ENCODE data around the gene ZNF407. TPM values are rescaled to one million over a fixed set of nuclear protein-coding genes. Genes with fewer than 3 reads are reported as not detected.

ZNF407 gene
- 16.6 and 19.4 TPM in 2 replicates for total RNA-seq

- TF ChIP-seq CTCF (IDR thresholded peaks at IDR 0.05; ENCODE audit: extremely low read depth, low read depth, low read length), result no peak
- no peaks in the 10 kb centered on the region for H3K27me3 ChIP-seq (ENCODE audit: insufficient read depth, low read length)
- H3K36me3 ChIP-seq (ENCODE audit: insufficient read depth, low read length), result no peaks in the 10 kb centered on the region
- peaks cover 20% of the 10 kb centered on the region for H3K4me1 ChIP-seq (ENCODE audit: insufficient read depth, low read length)
- H3K9me3 ChIP-seq (ENCODE audit: low read depth, low read length), result no peaks in the 10 kb centered on the region
- peak; percentile 97 for DNase-seq (ENCODE audit: insufficient read length, low spot score, missing footprints)
- H2AFZ ChIP-seq (ENCODE audit: low read length), result peak within 1 kb of the TSS; percentile 89
- H3K4me3 ChIP-seq (ENCODE audit: insufficient read depth, low read length), result peak within 1 kb of the TSS; percentile 79
- H3K79me2 ChIP-seq (ENCODE audit: insufficient read depth, low read length), result peaks cover 59% of the 10 kb centered on the region
- peaks cover 3% of the 10 kb centered on the region for H4K20me1 ChIP-seq (ENCODE audit: insufficient read depth, low read length)
- peak within 1 kb of the TSS; percentile 93 for H3K27ac ChIP-seq (ENCODE audit: low read depth, low read length)
- peak within 1 kb of the TSS; percentile 93 for H3K4me2 ChIP-seq (ENCODE audit: insufficient read depth, low read length)
These were observed at the start of gene ZNF407 for GRCh38 chr18:74597662-74598349. Gene ZNF407 (plus strand): TSS chr18:74597870. CDS start chr18:74631020, 33,150 bp downstream.

GRCh38 chr18:74549591-74550104, 48.0 kb upstream of the ZNF407 start:
- DNase-seq (ENCODE audit: insufficient read length, low spot score, missing footprints), result no peak
- H3K4me1 ChIP-seq (ENCODE audit: insufficient read depth, low read length), result peaks cover 6% of the 10 kb centered on the region
- no peaks in the 10 kb centered on the region for H3K79me2 ChIP-seq (ENCODE audit: insufficient read depth, low read length)
- H3K27me3 ChIP-seq (ENCODE audit: insufficient read depth, low read length), result peaks cover 14% of the 10 kb centered on the region
- no peaks in the 10 kb centered on the region for H3K9me3 ChIP-seq (ENCODE audit: low read depth, low read length)
- H3K36me3 ChIP-seq (ENCODE audit: insufficient read depth, low read length), result no peaks in the 10 kb centered on the region
- no peak overlapping the region for H2AFZ ChIP-seq (ENCODE audit: low read length)
- no peak overlapping the region for H3K4me3 ChIP-seq (ENCODE audit: insufficient read depth, low read length)
- H3K27ac ChIP-seq (ENCODE audit: low read depth, low read length), result no peak overlapping the region
- no peak overlapping the region for H3K4me2 ChIP-seq (ENCODE audit: insufficient read depth, low read length)
- TF ChIP-seq CTCF (IDR thresholded peaks at IDR 0.05; ENCODE audit: extremely low read depth, low read depth, low read length), result no peak
- no peaks in the 10 kb centered on the region for H4K20me1 ChIP-seq (ENCODE audit: insufficient read depth, low read length)

GRCh38 chr18:74550886-74551285, 46.8 kb upstream of the ZNF407 start:
- Histone ChIP-seq H4K20me1 (ENCODE audit: insufficient read depth, low read length) (no peaks in the 10 kb centered on the region), H3K36me3 (ENCODE audit: insufficient read depth, low read length) (no peaks in the 10 kb centered on the region), H3K4me2 (ENCODE audit: insufficient read depth, low read length) (no peak overlapping the region), H2AFZ (ENCODE audit: low read length) (no peak overlapping the region), H3K79me2 (ENCODE audit: insufficient read depth, low read length) (no peaks in the 10 kb centered on the region), H3K4me1 (ENCODE audit: insufficient read depth, low read length) (peaks cover 6% of the 10 kb centered on the region), H3K27me3 (ENCODE audit: insufficient read depth, low read length) (peaks cover 18% of the 10 kb centered on the region), H3K9me3 (ENCODE audit: low read depth, low read length) (no peaks in the 10 kb centered on the region), H3K27ac (ENCODE audit: low read depth, low read length) (no peak overlapping the region), H3K4me3 (ENCODE audit: insufficient read depth, low read length) (no peak overlapping the region)
- TF ChIP-seq CTCF (IDR thresholded peaks at IDR 0.05; ENCODE audit: extremely low read depth, low read depth, low read length), result no peak
- no peak for DNase-seq (ENCODE audit: insufficient read length, low spot score, missing footprints)

- Histone ChIP-seq H3K27me3 (ENCODE audit: insufficient read depth, low read length) (peaks cover 18% of the 10 kb centered on the region), H3K79me2 (ENCODE audit: insufficient read depth, low read length) (no peaks in the 10 kb centered on the region), H3K27ac (ENCODE audit: low read depth, low read length) (no peak overlapping the region), H2AFZ (ENCODE audit: low read length) (no peak overlapping the region), H3K4me1 (ENCODE audit: insufficient read depth, low read length) (peaks cover 6% of the 10 kb centered on the region), H3K4me2 (ENCODE audit: insufficient read depth, low read length) (no peak overlapping the region), H3K36me3 (ENCODE audit: insufficient read depth, low read length) (no peaks in the 10 kb centered on the region), H4K20me1 (ENCODE audit: insufficient read depth, low read length) (no peaks in the 10 kb centered on the region), H3K4me3 (ENCODE audit: insufficient read depth, low read length) (no peak overlapping the region), H3K9me3 (ENCODE audit: low read depth, low read length) (no peaks in the 10 kb centered on the region)
- DNase-seq (ENCODE audit: insufficient read length, low spot score, missing footprints), result no peak
- no peak for TF ChIP-seq CTCF (IDR thresholded peaks at IDR 0.05; ENCODE audit: extremely low read depth, low read depth, low read length)
These were observed 46.2 kb upstream of the ZNF407 start for GRCh38 chr18:74551452-74551851.

Measured in osteoblast (primary cell).